ENCODE data around the gene TBC1D10B.

- TF ChIP-seq CTCF (IDR thresholded peaks at IDR 0.05) (no peak), ZFX (IDR thresholded peaks at IDR 0.05; ENCODE audit: borderline replicate concordance) (no peak)
These were observed 43.0 kb upstream of the TBC1D10B start for GRCh38 chr16:30413112-30413806.

Measured in 22Rv1 (cell line).